HepG2 (cell line): ENCODE data around the gene NOC2L. TPM values are rescaled to one million over a fixed set of nuclear protein-coding genes. Genes with fewer than 3 reads are reported as not detected.

Experiments used
- ETV6 ChIP-seq: sonication (generic); formaldehyde crosslinking; conservative IDR thresholded peaks from 2 replicates; pipeline ENCODE4 v1.4.0; 2020; ENCODE audit warnings: missing genetic modification reagents
- HDAC2 ChIP-seq: sonication (generic); formaldehyde crosslinking; IDR thresholded peaks from 2 replicates; pipeline ENCODE4 v1.4.0; 2020; ENCODE audit warnings: missing genetic modification reagents
- HMG20B ChIP-seq: conservative IDR thresholded peaks from 2 replicates; pipeline ENCODE4 v1.6.1; 2016; ENCODE audit warnings: missing genetic modification reagents, missing compliant biosample characterization
- HOXD1 ChIP-seq: sonication (generic); formaldehyde crosslinking; IDR thresholded peaks from 2 replicates; pipeline ENCODE4 v1.5.0; 2020; ENCODE audit warnings: missing genetic modification reagents
- MNT ChIP-seq: fragments of 450-650 bp; IDR thresholded peaks from 2 replicates; pipeline ENCODE4 v1.6.1; 2016
- NCOA2 ChIP-seq: sonication (generic); formaldehyde crosslinking; IDR thresholded peaks from 2 replicates; pipeline ENCODE4 v1.8.0; 2022; ENCODE audit warnings: inconsistent platforms
- NFATC3 ChIP-seq: sonication (generic); formaldehyde crosslinking; IDR thresholded peaks from 2 replicates; pipeline ENCODE4 v1.5.1; 2020; ENCODE audit warnings: mild to moderate bottlenecking, missing genetic modification reagents
- PLRG1 ChIP-seq: fragments of 450-650 bp; conservative IDR thresholded peaks from 2 replicates; pipeline ENCODE4 v1.6.1; 2016
- RFX3 ChIP-seq: IDR thresholded peaks from 2 replicates; pipeline ENCODE4 v1.6.1; 2016; ENCODE audit warnings: missing biosample characterization, missing genetic modification reagents
- TRIM22 ChIP-seq: fragments of 450-650 bp; IDR thresholded peaks from 2 replicates; pipeline ENCODE4 v1.6.1; 2017
- ZNF205 ChIP-seq: IDR thresholded peaks from 2 replicates; pipeline ENCODE4 v1.6.1; 2018; ENCODE audit warnings: missing biosample characterization, missing genetic modification reagents
- ZNF3 ChIP-seq: IDR thresholded peaks from 2 replicates; pipeline ENCODE4 v1.7.0; 2017; ENCODE audit warnings: inconsistent platforms
- ZNF337 ChIP-seq: sonication (generic); formaldehyde crosslinking; IDR thresholded peaks from 2 replicates; pipeline ENCODE4 v1.5.1; 2020; ENCODE audit warnings: missing genetic modification reagents, low read depth, mild to moderate bottlenecking, borderline replicate concordance
- ZNF354B ChIP-seq: sonication (generic); formaldehyde crosslinking; IDR thresholded peaks from 2 replicates; pipeline ENCODE4 v1.8.0; 2022; ENCODE audit warnings: mild to moderate bottlenecking, missing genetic modification reagents
- ZNF530 ChIP-seq: sonication (generic); formaldehyde crosslinking; IDR thresholded peaks from 2 replicates; pipeline ENCODE4 v1.5.0; 2020; ENCODE audit warnings: low read depth, mild to moderate bottlenecking, missing genetic modification reagents
- ZNF878 ChIP-seq: sonication (generic); formaldehyde crosslinking; IDR thresholded peaks from 2 replicates; pipeline ENCODE4 v1.8.1; 2023; ENCODE audit warnings: mild to moderate bottlenecking, missing genetic modification reagents, moderate library complexity
- polyA plus RNA-seq, 8 experiments: library from polyadenylated mRNA; depleted of rRNA in 3 of 8; stranded (reverse) in 7 of 8; unstranded in 1 of 8; fragments of >200 nt; fragmentation: Illumina TruSeq in 4 of 8; extraction: Trizol in 4 of 8; gene quantifications; 2 replicates each; pipeline versions ENCODE4 v1.2.1 to v1.2.3, GENCODE V29; 2011 to 2016; ENCODE audit warnings: low read depth in 4 of 8, missing spikeins in 1 of 8, mixed read lengths in 1 of 8; ENCODE audit not compliant: insufficient read depth in 1 of 8
- total RNA-seq, 5 experiments: library from RNA; depleted of rRNA; stranded (reverse); fragments of >200 nt; fragmentation: Illumina TruSeq; extraction: Trizol; gene quantifications; 2 replicates each; pipeline ENCODE4 v1.2.3, GENCODE V29; 2016; ENCODE audit warnings: low read depth in 1 of 5
- TF ChIP-seq, protein P1 (sequence below): sonication (generic); formaldehyde crosslinking; IDR thresholded peaks from 2 replicates; pipeline ENCODE4 v1.5.1; 2020; ENCODE audit warnings: mild to moderate bottlenecking, moderate library complexity, missing genetic modification reagents
- TF ChIP-seq, protein P2 (sequence below), 2 experiments: sonication (generic) in 1 of 2; formaldehyde crosslinking in 1 of 2; IDR thresholded peaks; 2 replicates each; pipeline versions ENCODE4 v1.4.0 to v1.6.1; 2018 to 2020; ENCODE audit warnings: missing genetic modification reagents in 2 of 2, borderline replicate concordance in 1 of 2, low read depth in 1 of 2, mild to moderate bottlenecking in 1 of 2, missing biosample characterization in 1 of 2
- TF ChIP-seq, protein P3 (sequence below): sonication (generic); formaldehyde crosslinking; IDR thresholded peaks from 2 replicates; pipeline ENCODE4 v1.4.0; 2020; ENCODE audit warnings: missing genetic modification reagents, borderline replicate concordance

NOC2L gene
- total and polyA plus RNA-seq, 2 of the 13 experiments (the other 11 are each of a cell fraction or from before 2014, with no cell fraction given), result 32.0 to 103 TPM

GRCh38 chr1:1006305-1007159 is 47.5 kb upstream of the NOC2L start (continued):
- TF ChIP-seq, protein P1, sequence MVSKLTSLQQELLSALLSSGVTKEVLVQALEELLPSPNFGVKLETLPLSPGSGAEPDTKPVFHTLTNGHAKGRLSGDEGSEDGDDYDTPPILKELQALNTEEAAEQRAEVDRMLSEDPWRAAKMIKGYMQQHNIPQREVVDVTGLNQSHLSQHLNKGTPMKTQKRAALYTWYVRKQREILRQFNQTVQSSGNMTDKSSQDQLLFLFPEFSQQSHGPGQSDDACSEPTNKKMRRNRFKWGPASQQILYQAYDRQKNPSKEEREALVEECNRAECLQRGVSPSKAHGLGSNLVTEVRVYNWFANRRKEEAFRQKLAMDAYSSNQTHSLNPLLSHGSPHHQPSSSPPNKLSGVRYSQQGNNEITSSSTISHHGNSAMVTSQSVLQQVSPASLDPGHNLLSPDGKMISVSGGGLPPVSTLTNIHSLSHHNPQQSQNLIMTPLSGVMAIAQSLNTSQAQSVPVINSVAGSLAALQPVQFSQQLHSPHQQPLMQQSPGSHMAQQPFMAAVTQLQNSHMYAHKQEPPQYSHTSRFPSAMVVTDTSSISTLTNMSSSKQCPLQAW (CRISPR knock-in tag), result peak; percentile 91
- TF ChIP-seq ZNF205 (CRISPR knock-in tag) (peak; percentile 80; the same call in 1 of the 2 replicates), ETV6 (CRISPR knock-in tag) (0 out of 2 replicates have a peak, but pooled peaks have one; percentile 33), TRIM22 (no peak), PLRG1 (no peak), ZNF530 (no peak), ZNF3 (CRISPR knock-in tag) (no peak), RFX3 (CRISPR knock-in tag) (peak; percentile 19; the same call in 1 of the 2 replicates), HMG20B (CRISPR knock-in tag) (no peak; the same call in 1 of the 2 replicates), NCOA2 (peak; percentile 74), HDAC2 (CRISPR knock-in tag) (peak; percentile 93), ZNF354B (CRISPR knock-in tag) (no peak), MNT (peak; percentile 84), HOXD1 (CRISPR knock-in tag) (peak; percentile 91; the same call in 1 of the 2 replicates), ZNF878 (CRISPR knock-in tag) (peak; percentile 92), NFATC3 (CRISPR knock-in tag) (no peak), ZNF337 (no peak)
- TF ChIP-seq, protein P2, sequence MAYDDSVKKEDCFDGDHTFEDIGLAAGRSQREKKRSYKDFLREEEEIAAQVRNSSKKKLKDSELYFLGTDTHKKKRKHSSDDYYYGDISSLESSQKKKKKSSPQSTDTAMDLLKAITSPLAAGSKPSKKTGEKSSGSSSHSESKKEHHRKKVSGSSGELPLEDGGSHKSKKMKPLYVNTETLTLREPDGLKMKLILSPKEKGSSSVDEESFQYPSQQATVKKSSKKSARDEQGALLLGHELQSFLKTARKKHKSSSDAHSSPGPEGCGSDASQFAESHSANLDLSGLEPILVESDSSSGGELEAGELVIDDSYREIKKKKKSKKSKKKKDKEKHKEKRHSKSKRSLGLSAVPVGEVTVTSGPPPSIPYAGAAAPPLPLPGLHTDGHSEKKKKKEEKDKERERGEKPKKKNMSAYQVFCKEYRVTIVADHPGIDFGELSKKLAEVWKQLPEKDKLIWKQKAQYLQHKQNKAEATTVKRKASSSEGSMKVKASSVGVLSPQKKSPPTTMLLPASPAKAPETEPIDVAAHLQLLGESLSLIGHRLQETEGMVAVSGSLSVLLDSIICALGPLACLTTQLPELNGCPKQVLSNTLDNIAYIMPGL (CRISPR knock-in tag; IDR thresholded peaks at IDR 0.05; ENCODE audit: borderline replicate concordance in 1 of 2, low read depth in 1 of 2), result peak; percentile 53 to 73; a peak in 3 of 4 replicates
- TF ChIP-seq, protein P3, sequence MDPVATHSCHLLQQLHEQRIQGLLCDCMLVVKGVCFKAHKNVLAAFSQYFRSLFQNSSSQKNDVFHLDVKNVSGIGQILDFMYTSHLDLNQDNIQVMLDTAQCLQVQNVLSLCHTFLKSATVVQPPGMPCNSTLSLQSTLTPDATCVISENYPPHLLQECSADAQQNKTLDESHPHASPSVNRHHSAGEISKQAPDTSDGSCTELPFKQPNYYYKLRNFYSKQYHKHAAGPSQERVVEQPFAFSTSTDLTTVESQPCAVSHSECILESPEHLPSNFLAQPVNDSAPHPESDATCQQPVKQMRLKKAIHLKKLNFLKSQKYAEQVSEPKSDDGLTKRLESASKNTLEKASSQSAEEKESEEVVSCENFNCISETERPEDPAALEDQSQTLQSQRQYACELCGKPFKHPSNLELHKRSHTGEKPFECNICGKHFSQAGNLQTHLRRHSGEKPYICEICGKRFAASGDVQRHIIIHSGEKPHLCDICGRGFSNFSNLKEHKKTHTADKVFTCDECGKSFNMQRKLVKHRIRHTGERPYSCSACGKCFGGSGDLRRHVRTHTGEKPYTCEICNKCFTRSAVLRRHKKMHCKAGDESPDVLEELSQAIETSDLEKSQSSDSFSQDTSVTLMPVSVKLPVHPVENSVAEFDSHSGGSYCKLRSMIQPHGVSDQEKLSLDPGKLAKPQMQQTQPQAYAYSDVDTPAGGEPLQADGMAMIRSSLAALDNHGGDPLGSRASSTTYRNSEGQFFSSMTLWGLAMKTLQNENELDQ (CRISPR knock-in tag), result no peak; the same call in 1 of the 2 replicates
